ENCODE data around the gene LY6G6D. TPM values are rescaled to one million over a fixed set of nuclear protein-coding genes. Genes with fewer than 3 reads are reported as not detected.
A peak's percentile ranks its signal among the peaks of the same experiment; 100 is the strongest.

Gene LY6G6D
- total RNA-seq, 1 experiment from 2014 or later: not detected

DNA sequence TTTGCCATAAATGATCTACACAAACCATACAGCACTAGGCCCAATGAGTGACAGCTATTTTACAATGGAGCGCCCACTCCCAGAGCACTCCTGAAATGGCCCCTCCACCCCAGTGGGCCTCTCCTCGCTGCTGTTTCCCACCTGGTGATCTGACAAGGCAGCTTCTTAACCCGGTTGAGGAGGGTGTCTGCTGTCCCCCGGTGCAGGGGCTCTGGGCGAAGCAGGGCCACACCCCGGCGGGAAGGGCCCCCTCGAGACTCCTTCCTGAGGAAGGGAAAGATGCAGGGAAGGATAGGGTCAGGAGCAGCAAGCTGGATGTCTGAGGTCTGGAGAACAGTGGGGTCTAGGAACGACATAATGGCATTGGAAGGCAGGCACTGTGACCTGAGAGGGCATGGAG lies 22.3 kb upstream of the LY6G6D start:
- no peaks in the 10 kb centered on the region for H3K79me1 ChIP-seq (ENCODE audit: insufficient read depth, low read depth, low read length, poor library complexity, severe bottlenecking)
- H4K91ac ChIP-seq (ENCODE audit: insufficient read length, low read depth, low read length): no peak overlapping the region
- no peaks in the 10 kb centered on the region for H3K27me3 ChIP-seq (ENCODE audit: insufficient read depth, low read length)
- no peak overlapping the region for H3T11ph ChIP-seq (ENCODE audit: low read length)
- H3K4ac ChIP-seq (ENCODE audit: low read depth, low read length): no peak overlapping the region
- WGBS (ENCODE audit: extremely low coverage, insufficient read length, low lambda C conversion rate): no CpG with 5 or more reads among the region's 9 CpGs
- no peak overlapping the region for H2BK15ac ChIP-seq (ENCODE audit: low read depth, low read length)
- no peak overlapping the region for H2BK12ac ChIP-seq (ENCODE audit: insufficient read length, low read depth, low read length)
- H3K4me1 ChIP-seq (ENCODE audit: insufficient read depth, low read length): no peaks in the 10 kb centered on the region
- H3K56ac ChIP-seq (ENCODE audit: insufficient read length, low read depth, low read length): no peak overlapping the region
- no peak overlapping the region for H3K14ac ChIP-seq (ENCODE audit: insufficient read depth, low read length)
- no peaks in the 10 kb centered on the region for H3K9me3 ChIP-seq (ENCODE audit: control insufficient read depth, low read depth, low read length)
- no peak for DNase-seq
- no peaks in the 10 kb centered on the region for H3K79me2 ChIP-seq (ENCODE audit: insufficient read depth, low read length)
- no peak overlapping the region for H2BK5ac ChIP-seq (ENCODE audit: insufficient read length, low read length)
- H3K4me2 ChIP-seq (ENCODE audit: insufficient read depth, insufficient read length, low read length): no peak overlapping the region
- H3K18ac ChIP-seq (ENCODE audit: insufficient read length, low read depth, low read length): no peak overlapping the region
- no peak overlapping the region for H2BK120ac ChIP-seq (ENCODE audit: low read depth, low read length, poor library complexity, severe bottlenecking)
- no peaks in the 10 kb centered on the region for H4K20me1 ChIP-seq (ENCODE audit: control insufficient read depth, insufficient read depth, insufficient read length)
- Mint-ChIP-seq H3K27me3 (ENCODE audit: low read depth) (no peaks in the 10 kb centered on the region), H3K27ac (0 out of 7 replicates have a peak overlapping the region, but pooled peaks of 1 of the 3 experiments have one; percentile 6), H3K9me3 (no peaks in the 10 kb centered on the region), H3K36me3 (ENCODE audit: insufficient read depth in 1 of 3, low read depth in 3 of 3) (peaks cover 9 to 60% (median 40%) of the 10 kb centered on the region in 3 experiments; a peak in 6 of 7 replicates), H3K4me1 (peaks cover 3 to 8% of the 10 kb centered on the region in 2 experiments; a peak in 3 of 4 replicates), H3K4me3 (no peak overlapping the region)
- no peak overlapping the region for H4K8ac ChIP-seq (replicated peaks; ENCODE audit: insufficient read length, low read depth, low read length)
- H3K27ac ChIP-seq (ENCODE audit: insufficient read length, low read depth, low read length): no peak overlapping the region
- H2BK20ac ChIP-seq (ENCODE audit: low read depth, low read length, poor library complexity, severe bottlenecking): no peak overlapping the region
- no peak overlapping the region for H3K23ac ChIP-seq (ENCODE audit: insufficient read length, low read depth, low read length)
- no peak for TF ChIP-seq CTCF (conservative IDR thresholded peaks at IDR 0.05)
- H2AK5ac ChIP-seq (ENCODE audit: insufficient read length, low read length): no peak overlapping the region
- H2AFZ ChIP-seq (ENCODE audit: low read length): no peak overlapping the region
- no peak overlapping the region for H3K9ac ChIP-seq (ENCODE audit: extremely low read depth, insufficient read length, low read length)
- no peaks in the 10 kb centered on the region for H3K23me2 ChIP-seq (ENCODE audit: insufficient read length, low read depth, low read length, poor library complexity, severe bottlenecking)
- H4K5ac ChIP-seq (ENCODE audit: insufficient read length, low read depth, low read length): no peak overlapping the region
